IPS DF 6.9 (cell line): ENCODE data around the gene WBP1.

Source experiments
- DNase-seq: peaks from one replicate; pipeline ENCODE4 v3.0.0-alpha.2; 2013; ENCODE audit warnings: low read depth, low spot score
- H3K27ac ChIP-seq: one replicate; pipeline ENCODE4 v1.5.1; 2013; ENCODE audit warnings: low read length, control low read depth
- H3K27me3 ChIP-seq: 2 replicates; pipeline ENCODE4 v1.6.1; 2013; ENCODE audit warnings: mild to moderate bottlenecking, low read length; ENCODE audit not compliant: control insufficient read depth, insufficient read depth
- H3K36me3 ChIP-seq: 2 replicates; pipeline ENCODE4 v1.6.1; 2013; ENCODE audit warnings: low read length; ENCODE audit not compliant: control insufficient read depth, insufficient read depth
- H3K4me1 ChIP-seq: 2 replicates; pipeline ENCODE4 v1.6.1; 2013; ENCODE audit warnings: low read length; ENCODE audit not compliant: control insufficient read depth, insufficient read depth
- H3K4me3 ChIP-seq: 2 replicates; pipeline ENCODE4 v1.5.1; 2013; ENCODE audit warnings: mild to moderate bottlenecking, low read length
- H3K9me3 ChIP-seq: 2 replicates; pipeline ENCODE4 v1.6.1; 2013; ENCODE audit warnings: low read length, inconsistent platforms; ENCODE audit not compliant: control insufficient read depth, insufficient read depth
- WGBS: extraction: QIAGEN DNeasy Blood & Tissue Kit; methylation state at CpG from one replicate; pipeline ENCODE4 v1.1.7; 2013; ENCODE audit warnings: mixed read lengths, missing lambda C conversion rate; ENCODE audit not compliant: insufficient read length, insufficient coverage; 5-methylcytosine and 5-hydroxymethylcytosine counted together

WBP1 gene

GRCh38 chr2:74428675-74429074 is 29.6 kb upstream of the WBP1 start:
- H3K36me3 ChIP-seq = peaks cover 36% of the 10 kb centered on the region
- WGBS = no CpG with 5 or more reads among the region's 5 CpGs
- H3K27ac ChIP-seq = no peak overlapping the region

DNA sequence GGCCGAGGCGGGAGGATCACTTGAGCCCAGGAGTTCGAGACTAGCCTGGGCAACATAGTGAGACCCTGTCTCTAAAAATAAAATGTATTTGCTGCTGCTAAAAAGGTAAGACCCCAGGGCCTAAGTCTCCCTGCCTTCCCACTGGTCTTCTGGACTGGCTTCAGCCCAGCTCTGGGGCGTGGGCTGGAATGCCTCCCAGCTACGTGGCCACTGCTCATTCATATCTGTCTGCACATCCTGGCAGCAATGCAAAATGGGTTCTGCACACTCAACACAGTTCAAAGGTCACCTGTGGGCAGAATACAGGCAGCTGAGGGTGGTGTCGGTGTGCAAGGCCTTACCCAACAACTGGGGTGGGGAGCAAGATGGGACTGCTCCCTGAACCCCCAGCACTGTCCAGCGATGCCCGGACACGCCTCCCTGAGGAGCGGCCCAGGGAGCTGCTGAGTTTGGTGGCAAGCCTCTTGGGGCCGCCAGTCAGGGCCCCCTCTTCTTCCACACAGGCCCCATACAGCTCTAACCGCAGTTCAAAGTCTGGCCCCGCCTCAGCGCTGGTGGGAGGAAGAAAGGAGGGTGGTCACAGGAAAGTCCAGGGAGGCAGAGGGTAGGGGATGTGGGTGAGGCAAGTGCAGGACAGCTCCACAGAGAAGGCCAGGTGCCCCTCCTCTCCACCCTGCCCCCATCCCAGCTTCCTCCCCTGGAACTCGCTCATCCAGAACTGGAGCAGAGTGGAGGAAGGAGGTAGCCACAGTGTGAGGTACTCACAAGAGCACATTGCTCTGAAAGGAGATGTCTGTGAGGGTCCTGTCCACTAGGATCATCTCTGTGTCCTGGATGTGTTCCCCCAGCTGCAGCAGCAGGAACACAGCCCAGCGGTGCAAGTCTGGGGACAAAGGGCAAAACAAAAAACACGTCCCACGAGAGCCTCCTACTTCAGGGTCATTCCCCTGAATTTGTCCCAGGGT is 28.5 kb upstream of the WBP1 start:
- Histone ChIP-seq H3K4me1 (no peaks in the 10 kb centered on the region), H3K27me3 (no peaks in the 10 kb centered on the region), H3K4me3 (no peak overlapping the region), H3K27ac (no peak overlapping the region), H3K9me3 (no peaks in the 10 kb centered on the region), H3K36me3 (peaks cover 36% of the 10 kb centered on the region)
- no CpG with 5 or more reads among the region's 18 CpGs for WGBS
- no peak for DNase-seq

More at GRCh38 chr2:74428675-74429074, 29.6 kb upstream of the WBP1 start:
- Histone ChIP-seq H3K4me1 (no peaks in the 10 kb centered on the region), H3K27me3 (no peaks in the 10 kb centered on the region), H3K4me3 (no peak overlapping the region), H3K9me3 (no peaks in the 10 kb centered on the region)
- no peak for DNase-seq

DNA sequence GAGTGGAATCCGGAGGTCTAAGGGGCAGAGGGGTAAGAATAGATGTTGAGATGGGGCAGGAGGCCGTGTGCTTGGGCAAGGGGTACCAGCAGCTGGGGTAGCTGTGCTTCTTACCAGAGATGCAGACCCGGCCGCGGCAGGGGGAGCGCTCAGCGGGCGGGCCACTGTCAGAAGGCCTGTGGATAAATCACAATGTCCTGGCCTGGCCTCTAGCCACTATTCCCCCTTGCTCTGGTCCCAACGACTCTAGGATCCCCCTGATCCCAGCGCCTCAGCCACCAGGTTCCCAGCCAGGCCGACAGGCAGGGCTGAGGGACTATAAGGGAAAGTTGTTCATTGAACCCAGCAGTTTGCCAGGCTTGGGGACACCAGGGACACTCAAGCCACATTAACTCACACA is 27.7 kb upstream of the WBP1 start:
- DNase-seq = no peak
- Histone ChIP-seq H3K4me3 (no peak overlapping the region), H3K27me3 (no peaks in the 10 kb centered on the region), H3K9me3 (no peaks in the 10 kb centered on the region), H3K27ac (no peak overlapping the region), H3K4me1 (no peaks in the 10 kb centered on the region), H3K36me3 (peaks cover 36% of the 10 kb centered on the region)
- no CpG with 5 or more reads among the region's 11 CpGs for WGBS

DNA sequence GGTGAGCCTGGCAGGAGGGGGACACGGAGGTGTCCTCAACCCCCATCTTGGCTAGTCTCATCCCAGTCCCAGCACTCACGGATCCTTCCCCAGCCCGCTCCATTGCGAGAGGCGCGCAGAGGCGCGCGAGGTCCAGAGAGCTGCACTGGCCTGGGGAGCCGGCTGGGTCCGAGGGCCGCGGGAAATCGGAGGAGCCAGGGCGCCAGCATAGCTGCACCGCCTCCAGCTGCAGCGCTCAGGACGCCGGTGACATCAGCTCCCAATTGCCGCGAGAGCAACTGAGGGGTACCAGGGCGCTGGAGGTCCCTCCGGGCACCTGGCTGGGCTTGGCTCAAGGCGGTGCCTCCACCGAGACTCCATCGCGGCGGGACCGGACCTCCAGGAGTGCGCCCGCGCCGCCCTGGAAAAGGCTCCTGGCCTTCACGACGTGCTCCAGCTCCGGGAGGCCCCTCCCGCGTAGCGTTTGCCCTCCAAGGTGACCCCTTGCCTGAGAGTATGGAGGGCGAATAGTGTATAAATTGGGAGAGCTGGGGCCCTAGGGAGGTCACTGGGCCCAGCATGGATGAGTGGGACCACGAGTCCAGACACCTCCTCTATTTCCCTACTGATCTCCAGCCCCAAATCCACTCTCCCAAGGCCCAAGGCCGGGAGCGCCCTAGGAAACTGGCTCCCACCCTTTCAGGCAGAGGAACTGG is 22.0 kb upstream of the WBP1 start:
- 0 out of 2 replicates have a peak, but pooled peaks cover 4% of the 10 kb centered on the region for H3K4me1 ChIP-seq
- WGBS = no CpG with 5 or more reads among the region's 43 CpGs
- no peak overlapping the region for H3K27ac ChIP-seq

DNA sequence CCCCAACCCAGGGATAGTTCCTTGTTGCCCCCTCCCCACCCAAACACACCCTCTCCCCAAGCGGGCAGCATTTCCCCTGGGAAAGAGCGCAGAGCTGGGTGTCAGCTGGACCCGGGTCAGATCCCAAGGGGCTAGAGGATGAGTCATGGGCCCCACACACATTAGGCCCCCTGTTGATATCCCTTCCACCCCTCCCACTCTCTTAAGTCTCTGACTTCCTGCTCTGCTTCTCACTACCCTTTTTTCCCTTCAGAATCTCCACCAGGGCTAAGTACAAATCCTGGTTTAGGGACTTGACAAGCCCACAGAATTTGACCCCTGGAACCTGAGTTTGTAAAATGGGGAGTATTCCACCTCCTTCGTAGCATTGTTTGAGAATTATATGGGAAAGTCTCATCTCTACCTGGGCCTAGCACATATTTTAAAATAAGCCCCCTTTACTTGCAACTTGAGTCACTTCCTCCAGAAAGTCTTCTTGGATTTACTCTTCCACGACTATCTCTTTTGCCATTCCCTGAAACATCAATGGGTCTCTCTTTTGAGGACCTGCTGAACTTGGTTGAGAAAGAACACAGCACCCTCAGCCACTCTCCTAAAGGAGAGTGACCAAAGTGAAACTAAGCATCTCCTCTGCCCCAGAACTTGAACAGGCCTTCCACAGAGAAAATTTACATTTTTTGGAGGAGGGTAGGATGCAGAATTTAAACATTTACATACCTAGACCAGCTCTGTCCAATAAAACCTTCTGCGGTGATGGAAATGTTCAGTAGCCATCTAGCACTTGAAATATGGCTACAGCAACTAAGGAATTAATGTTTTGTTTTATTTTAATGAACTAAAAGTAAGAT is 21.2 kb upstream of the WBP1 start:
- Histone ChIP-seq H3K4me1 (0 out of 2 replicates have a peak, but pooled peaks cover 4% of the 10 kb centered on the region), H3K27me3 (no peaks in the 10 kb centered on the region), H3K27ac (no peak overlapping the region), H3K36me3 (peaks cover 4% of the 10 kb centered on the region), H3K4me3 (no peak overlapping the region), H3K9me3 (no peaks in the 10 kb centered on the region)
- no peak for DNase-seq
- WGBS = no CpG with 5 or more reads among the region's 6 CpGs

More for the DNA sequence above, 22.0 kb upstream of the WBP1 start:
- H3K36me3 ChIP-seq = peaks cover 6% of the 10 kb centered on the region
- no peaks in the 10 kb centered on the region for H3K27me3 ChIP-seq
- H3K9me3 ChIP-seq = no peaks in the 10 kb centered on the region
- DNase-seq = no peak
- H3K4me3 ChIP-seq = no peak overlapping the region

- no CpG with 5 or more reads among the region's 1 CpG for WGBS
- Histone ChIP-seq H3K4me3 (no peak overlapping the region), H3K4me1 (0 out of 2 replicates have a peak, but pooled peaks cover 4% of the 10 kb centered on the region), H3K9me3 (no peaks in the 10 kb centered on the region), H3K27ac (no peak overlapping the region), H3K27me3 (no peaks in the 10 kb centered on the region), H3K36me3 (no peaks in the 10 kb centered on the region)
- DNase-seq = no peak
Measured at GRCh38 chr2:74438248-74438647, 20.0 kb upstream of the WBP1 start.

- DNase-seq = no peak
- H3K27ac ChIP-seq = no peak overlapping the region
- H3K9me3 ChIP-seq = no peaks in the 10 kb centered on the region
- H3K4me1 ChIP-seq = 0 out of 2 replicates have a peak, but pooled peaks cover 4% of the 10 kb centered on the region
- no peaks in the 10 kb centered on the region for H3K36me3 ChIP-seq
- H3K4me3 ChIP-seq = no peak overlapping the region
- no peaks in the 10 kb centered on the region for H3K27me3 ChIP-seq
- WGBS = no CpG with 5 or more reads among the region's 3 CpGs
Measured at GRCh38 chr2:74439373-74439772, 18.9 kb upstream of the WBP1 start.

DNA sequence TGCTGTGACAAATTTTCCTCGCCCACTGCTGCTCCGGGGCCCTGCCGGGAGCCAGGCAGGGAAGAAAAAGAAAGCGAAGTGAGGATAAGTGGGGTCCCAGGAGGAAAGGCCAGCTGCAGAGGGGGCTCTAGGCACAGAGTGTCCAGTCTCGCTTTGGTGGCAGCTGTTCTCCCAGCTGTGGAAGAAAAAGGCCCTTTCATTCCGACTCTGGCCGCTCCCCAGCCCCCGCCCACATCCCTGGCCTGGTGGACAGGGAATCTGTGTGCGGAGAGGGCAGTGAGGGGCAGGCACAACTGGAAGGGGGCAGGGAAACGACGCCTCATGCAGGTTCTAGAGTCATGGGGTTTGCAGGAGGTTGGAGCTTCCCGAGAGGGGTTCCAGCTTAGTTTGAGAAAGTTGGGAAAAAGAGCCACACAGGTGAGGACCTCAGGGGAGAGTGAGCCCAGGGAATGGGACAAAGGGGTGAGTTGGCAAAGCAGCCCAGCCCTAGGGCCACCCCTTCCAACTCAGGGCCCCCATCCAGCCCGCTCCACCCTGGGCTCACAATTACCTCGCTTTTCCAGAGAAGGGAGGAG is 18.3 kb upstream of the WBP1 start:
- 0 out of 2 replicates have a peak, but pooled peaks cover 4% of the 10 kb centered on the region for H3K4me1 ChIP-seq
- no peaks in the 10 kb centered on the region for H3K36me3 ChIP-seq
- H3K4me3 ChIP-seq = peak overlapping the region; percentile 93; the same call in 1 of the 2 replicates
- DNase-seq = no peak
- no peaks in the 10 kb centered on the region for H3K9me3 ChIP-seq
- H3K27ac ChIP-seq = no peak overlapping the region
- WGBS = no CpG with 5 or more reads among the region's 14 CpGs
- no peaks in the 10 kb centered on the region for H3K27me3 ChIP-seq

GRCh38 chr2:74440378-74441169 is 17.7 kb upstream of the WBP1 start:
- H3K4me3 ChIP-seq = peak overlapping the region; percentile 93
- no peaks in the 10 kb centered on the region for H3K9me3 ChIP-seq
- no peak for DNase-seq
- H3K27ac ChIP-seq = no peak overlapping the region
- H3K4me1 ChIP-seq = 0 out of 2 replicates have a peak, but pooled peaks cover 4% of the 10 kb centered on the region
- H3K36me3 ChIP-seq = no peaks in the 10 kb centered on the region
- H3K27me3 ChIP-seq = no peaks in the 10 kb centered on the region
- no CpG with 5 or more reads among the region's 45 CpGs for WGBS
